PC-3 (cell line): ENCODE data around the gene PDK4. TPM values are rescaled to one million over a fixed set of nuclear protein-coding genes. Genes with fewer than 3 reads are reported as not detected.
A peak's percentile ranks its signal among the peaks of the same experiment; 100 is the strongest.

Experiments
- ATAC-seq: fragments of 200-7000 bp; cut with Tn5 transposase; 2 replicates; pipeline ENCODE4 v1.9.1; 2020; ENCODE audit warnings: mild to moderate bottlenecking, moderate library complexity
- BruUV-seq: library from RNA; stranded (reverse); fragments of 400-500 nt; replicated peaks from 2 replicates; lab custom pipeline; 2021; lab: Mats Ljungman, UMichigan
- CTCF ChIA-PET: fragments of 300-600 bp; sonication (Branson Sonifier 250); formaldehyde crosslinking; loops from one replicate; lab custom pipeline; 2022; ENCODE audit warnings: antibody characterized with exemption; lab: Charles Lee
- POLR2A ChIA-PET: fragments of 300-600 bp; sonication (Branson Sonifier 250); formaldehyde crosslinking; loops from one replicate; lab custom pipeline; 2022; ENCODE audit warnings: antibody characterized with exemption; ENCODE audit not compliant: unreplicated experiment; lab: Charles Lee
- DNase-seq: peaks from one replicate; pipeline ENCODE4 v3.0.0-alpha.2; 2015
- H2AFZ ChIP-seq: fragments of 300-600 bp; sonication (generic); 2 replicates; pipeline ENCODE4 v1.6.0; 2016; ENCODE audit warnings: antibody characterized with exemption, low read length
- H3F3A ChIP-seq: fragments of 300-600 bp; sonication (generic); one replicate; pipeline ENCODE4 v1.6.0; 2017; ENCODE audit warnings: antibody characterized with exemption, low read length, control low read depth, mild to moderate bottlenecking; ENCODE audit not compliant: unreplicated experiment
- H3K27ac ChIP-seq: fragments of 300-600 bp; sonication (generic); 2 replicates; pipeline ENCODE4 v1.5.1; 2016; ENCODE audit warnings: mild to moderate bottlenecking, low read length
- H3K27me3 ChIP-seq: fragments of 300-600 bp; sonication (generic); 2 replicates; pipeline ENCODE4 v1.6.1; 2016; ENCODE audit warnings: low read length, mixed read lengths
- H3K36me3 ChIP-seq: fragments of 300-600 bp; sonication (generic); 2 replicates; pipeline ENCODE4 v1.6.1; 2016; ENCODE audit warnings: low read depth, mixed run types, low read length, mixed read lengths
- H3K4me1 ChIP-seq: fragments of 300-600 bp; sonication (generic); 2 replicates; pipeline ENCODE4 v1.5.1; 2016; ENCODE audit warnings: low read length; ENCODE audit not compliant: insufficient read depth
- H3K4me2 ChIP-seq: fragments of 300-600 bp; sonication (generic); 2 replicates; pipeline ENCODE4 v1.6.0; 2016; ENCODE audit warnings: low read length
- H3K4me3 ChIP-seq: fragments of 300-600 bp; sonication (generic); 2 replicates; pipeline ENCODE4 v1.5.1; 2016; ENCODE audit warnings: mild to moderate bottlenecking, low read length, mixed read lengths
- H3K79me2 ChIP-seq: fragments of 300-600 bp; sonication (generic); 2 replicates; pipeline ENCODE4 v1.6.1; 2017; ENCODE audit warnings: low read length, mixed read lengths
- H3K9ac ChIP-seq: fragments of 300-600 bp; sonication (generic); 2 replicates; pipeline ENCODE4 v1.6.0; 2016; ENCODE audit warnings: mild to moderate bottlenecking, low read length
- H3K9me2 ChIP-seq: fragments of 300-600 bp; sonication (generic); replicated peaks from 2 replicates; pipeline ENCODE4 v1.6.1; 2016; ENCODE audit warnings: mixed run types, low read length, mixed read lengths
- H3K9me3 ChIP-seq: fragments of 300-600 bp; sonication (generic); 2 replicates; pipeline ENCODE4 v1.6.1; 2016; ENCODE audit warnings: low read length, mixed read lengths
- H4K20me1 ChIP-seq: fragments of 300-600 bp; sonication (generic); 2 replicates; pipeline ENCODE4 v1.6.1; 2016; ENCODE audit warnings: low read length, mixed read lengths
- EZH2 ChIP-seq: fragments of 300-600 bp; sonication (generic); IDR thresholded peaks from one replicate; pipeline ENCODE4 v1.6.1; 2017; ENCODE audit warnings: antibody characterized with exemption, mild to moderate bottlenecking, low read length; ENCODE audit not compliant: unreplicated experiment
- EZH2phosphoT487 ChIP-seq: fragments of 300-600 bp; sonication (generic); IDR thresholded peaks from 2 replicates; pipeline ENCODE4 v1.6.1; 2018; ENCODE audit warnings: mild to moderate bottlenecking, antibody characterized with exemption, low read length, borderline replicate concordance
- intact Hi-C: fragments of 100-400 bp; cut with micrococcal nuclease; formaldehyde crosslinking; loops from 2 replicates; pipeline ENCODE4 v1.9.0; 2023
- total RNA-seq: library from RNA; depleted of rRNA; stranded (reverse); fragments of >200 nt; gene quantifications from 2 replicates; pipeline ENCODE4 v1.2.3, GENCODE V29; 2014
- TF ChIP-seq, protein P1 (sequence below): fragments of 300-600 bp; sonication (generic); conservative IDR thresholded peaks from 2 replicates; pipeline ENCODE4 v1.5.1; 2017; ENCODE audit warnings: antibody characterized with exemption, low read depth, mild to moderate bottlenecking, low read length

The PDK4 gene
- total RNA-seq, 1 experiment from 2014 or later: 3.2 TPM

DNA sequence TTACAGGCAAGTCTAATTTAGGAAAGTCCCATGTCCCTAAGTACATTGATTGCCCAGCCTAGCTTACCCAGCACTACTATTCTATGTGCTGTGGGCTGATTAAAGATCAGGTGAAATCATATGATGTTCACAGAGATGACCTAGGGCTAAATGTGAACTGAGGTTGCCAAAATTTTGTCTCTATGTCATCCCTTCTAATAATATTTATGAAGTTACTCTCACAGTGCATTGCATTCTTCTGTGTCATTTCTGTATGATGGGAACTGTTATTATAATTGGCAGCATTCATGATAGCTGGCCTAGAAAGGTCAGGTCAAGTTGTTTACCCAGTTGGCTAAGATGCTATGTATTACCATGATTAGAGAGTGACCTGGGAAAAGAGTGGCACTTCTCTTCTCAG, 2.8 kb upstream of the PDK4 start:
- Histone ChIP-seq H3K36me3 (no peaks in the 10 kb centered on the region), H3K27ac (no peak overlapping the region), H3K4me2 (no peak overlapping the region), H3K9me2 (no peaks in the 10 kb centered on the region), H3K4me3 (no peak overlapping the region), H3K9ac (no peak overlapping the region), H3K27me3 (no peaks in the 10 kb centered on the region), H3K4me1 (peaks cover 8% of the 10 kb centered on the region; the same call in 1 of the 2 replicates), H4K20me1 (no peaks in the 10 kb centered on the region), H2AFZ (no peak overlapping the region), H3K79me2 (no peaks in the 10 kb centered on the region), H3F3A (no peaks in the 10 kb centered on the region), H3K9me3 (no peaks in the 10 kb centered on the region)
- intact Hi-C loops: no loop called here
- CTCF ChIA-PET: interaction anchor here (0.7 kb wide), 1 partner anchor 54 kb away, joined by 3 read pairs; no protein-coding TSS in a partner anchor
- BruUV-seq: no TSS peak
- peak; percentile 27 for DNase-seq
- ATAC-seq: no peak
- POLR2A ChIA-PET: interaction anchor here (0.5 kb wide), 1 partner anchor 15 kb away, joined by 3 read pairs; no protein-coding TSS in a partner anchor
- TF ChIP-seq EZH2phosphoT487: no peak
- TF ChIP-seq, protein P1, sequence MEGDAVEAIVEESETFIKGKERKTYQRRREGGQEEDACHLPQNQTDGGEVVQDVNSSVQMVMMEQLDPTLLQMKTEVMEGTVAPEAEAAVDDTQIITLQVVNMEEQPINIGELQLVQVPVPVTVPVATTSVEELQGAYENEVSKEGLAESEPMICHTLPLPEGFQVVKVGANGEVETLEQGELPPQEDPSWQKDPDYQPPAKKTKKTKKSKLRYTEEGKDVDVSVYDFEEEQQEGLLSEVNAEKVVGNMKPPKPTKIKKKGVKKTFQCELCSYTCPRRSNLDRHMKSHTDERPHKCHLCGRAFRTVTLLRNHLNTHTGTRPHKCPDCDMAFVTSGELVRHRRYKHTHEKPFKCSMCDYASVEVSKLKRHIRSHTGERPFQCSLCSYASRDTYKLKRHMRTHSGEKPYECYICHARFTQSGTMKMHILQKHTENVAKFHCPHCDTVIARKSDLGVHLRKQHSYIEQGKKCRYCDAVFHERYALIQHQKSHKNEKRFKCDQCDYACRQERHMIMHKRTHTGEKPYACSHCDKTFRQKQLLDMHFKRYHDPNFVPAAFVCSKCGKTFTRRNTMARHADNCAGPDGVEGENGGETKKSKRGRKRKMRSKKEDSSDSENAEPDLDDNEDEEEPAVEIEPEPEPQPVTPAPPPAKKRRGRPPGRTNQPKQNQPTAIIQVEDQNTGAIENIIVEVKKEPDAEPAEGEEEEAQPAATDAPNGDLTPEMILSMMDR: no peak
- no peak for TF ChIP-seq EZH2

DNA sequence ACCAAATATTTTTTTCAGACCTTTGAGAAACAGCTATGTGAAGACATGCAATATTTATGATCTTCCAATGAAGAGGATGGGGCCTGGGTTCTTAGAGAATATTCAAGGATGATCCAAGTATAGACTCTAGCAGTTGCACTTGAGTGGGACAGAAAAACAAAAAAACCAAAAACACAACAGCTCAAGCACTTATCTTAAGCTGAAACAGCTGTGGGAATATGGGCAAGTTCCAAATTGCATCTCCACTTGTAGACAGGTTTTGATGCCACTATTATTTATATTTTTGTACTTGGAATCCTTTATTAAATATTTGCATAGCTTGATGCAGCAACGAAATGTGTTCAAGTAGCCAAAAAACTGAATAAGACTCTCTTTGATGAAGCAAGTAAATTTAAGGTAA, 2.2 kb upstream of the PDK4 start:
- Histone ChIP-seq H3K27me3 (no peaks in the 10 kb centered on the region), H3K9me3 (no peaks in the 10 kb centered on the region), H3K9ac (no peak overlapping the region), H2AFZ (no peak overlapping the region), H3K4me2 (no peak overlapping the region), H3K4me1 (peaks cover 8% of the 10 kb centered on the region; the same call in 1 of the 2 replicates), H3K9me2 (no peaks in the 10 kb centered on the region), H3K4me3 (no peak overlapping the region), H3K79me2 (no peaks in the 10 kb centered on the region), H3F3A (no peaks in the 10 kb centered on the region), H4K20me1 (no peaks in the 10 kb centered on the region), H3K36me3 (no peaks in the 10 kb centered on the region), H3K27ac (no peak overlapping the region)
- TF ChIP-seq, protein P1: no peak
- TF ChIP-seq EZH2phosphoT487: no peak
- TF ChIP-seq EZH2: no peak
- ChIA-PET CTCF (no interaction called here), POLR2A (no interaction called here)
- intact Hi-C loops: no loop called here
- ATAC-seq (no peak), DNase-seq (no peak)
- BruUV-seq: no TSS peak

DNA sequence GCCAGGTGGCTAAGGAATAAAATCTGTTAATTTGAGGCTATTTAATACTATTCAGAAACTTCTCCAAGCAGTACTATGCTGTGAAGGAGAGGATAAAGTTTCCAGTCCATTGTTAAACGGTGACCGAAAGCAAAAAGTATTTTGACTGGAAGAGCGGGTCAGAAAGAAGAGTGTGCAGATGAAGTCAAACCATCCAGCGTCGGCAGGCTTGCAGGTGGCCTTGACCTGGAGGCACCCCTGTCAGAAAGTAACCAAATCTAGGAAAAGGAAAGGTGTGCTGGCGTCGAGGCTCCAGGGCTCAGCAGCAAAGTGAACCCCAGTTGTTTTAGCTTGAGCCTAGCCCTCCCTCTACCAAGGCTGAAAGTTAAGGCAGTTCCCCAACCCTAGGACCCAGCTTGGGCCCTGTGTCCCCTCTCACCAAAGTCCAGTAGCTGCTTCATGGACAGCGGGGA, 544 bp downstream of the PDK4 start:
- ChIA-PET POLR2A (no interaction called here), CTCF (interaction anchor here (0.9 kb wide), 1 partner anchor 88 kb away, joined by 3 read pairs; no protein-coding TSS in a partner anchor)
- BruUV-seq: TSS peak; percentile 40
- no peak overlapping the region for H3K27ac ChIP-seq
- no peaks in the 10 kb centered on the region for H3F3A ChIP-seq
- intact Hi-C loops: loop anchor here (1.0 to 2.0 kb wide), 3 partner anchors 13 to 90 kb away; no protein-coding TSS in a partner anchor
- ATAC-seq: peak; percentile 4
- H2AFZ ChIP-seq: peak overlapping the region; percentile 96
- H3K4me2 ChIP-seq: peak overlapping the region; percentile 92
- H3K27me3 ChIP-seq: no peaks in the 10 kb centered on the region
- H3K4me1 ChIP-seq: peaks cover 8% of the 10 kb centered on the region; the same call in 1 of the 2 replicates
- no peaks in the 10 kb centered on the region for H3K36me3 ChIP-seq
- DNase-seq: no peak
- no peaks in the 10 kb centered on the region for H4K20me1 ChIP-seq
- H3K79me2 ChIP-seq: no peaks in the 10 kb centered on the region
- no peaks in the 10 kb centered on the region for H3K9me3 ChIP-seq
- TF ChIP-seq EZH2phosphoT487 (no peak), EZH2 (no peak)
- TF ChIP-seq, protein P1: no peak
- peak overlapping the region; percentile 34; the same call in 1 of the 2 replicates for H3K9ac ChIP-seq
- H3K9me2 ChIP-seq: no peaks in the 10 kb centered on the region
- peak overlapping the region; percentile 80 for H3K4me3 ChIP-seq
